Measurements from ENCODE around the gene YDJC.
A peak's percentile ranks its signal among the peaks of the same experiment; 100 is the strongest.
"Not testable (repeated sequence)": the region's sequence is repeated elsewhere in the genome, so short reads cannot be mapped to it uniquely, and the experiment has no call there.

The YDJC gene

GRCh38 chr22:21652010-21652546, 22.3 kb upstream of the YDJC start:
- DNase-seq (ENCODE audit: low read depth in 2 of 2, low spot score in 1 of 2): peak; percentile 60 to 65

- DNase-seq (ENCODE audit: low read depth in 2 of 2, low spot score in 1 of 2): no peak
Measured at GRCh38 chr22:21651521-21652009, 21.7 kb upstream of the YDJC start.

GRCh38 chr22:21650823-21651520, 21.1 kb upstream of the YDJC start:
- DNase-seq (ENCODE audit: low read depth in 2 of 2, low spot score in 1 of 2): no peak

GRCh38 chr22:21650280-21650679, 20.5 kb upstream of the YDJC start:
- no peak for DNase-seq (ENCODE audit: low read depth in 2 of 2, low spot score in 1 of 2)

- peak in 1 of 2 donors; percentile 58 for DNase-seq (ENCODE audit: low read depth in 2 of 2, low spot score in 1 of 2)
Measured at GRCh38 chr22:21646608-21647590, 17.1 kb upstream of the YDJC start.

- not testable (repeated sequence) for DNase-seq (ENCODE audit: low read depth in 2 of 2, low spot score in 1 of 2)
Measured at GRCh38 chr22:21645513-21645912, 15.7 kb upstream of the YDJC start.

GRCh38 chr22:21643533-21644357, 13.9 kb upstream of the YDJC start:
- DNase-seq (ENCODE audit: low read depth in 2 of 2, low spot score in 1 of 2): no peak

- DNase-seq (ENCODE audit: low read depth in 2 of 2, low spot score in 1 of 2): no peak
Measured at GRCh38 chr22:21642584-21643448, 13.0 kb upstream of the YDJC start.

- DNase-seq (ENCODE audit: low read depth in 2 of 2, low spot score in 1 of 2): peak; percentile 94 to 96
Measured at GRCh38 chr22:21641789-21642583, 12.2 kb upstream of the YDJC start, which contains the start of gene SDF2L1. SDF2L1 (plus strand) TSS chr22:21642302; CDS start chr22:21642337, 35 bp downstream.

GRCh38 chr22:21641417-21641788, 11.6 kb upstream of the YDJC start:
- no peak for DNase-seq (ENCODE audit: low read depth in 2 of 2, low spot score in 1 of 2)

- no peak for DNase-seq (ENCODE audit: low read depth in 2 of 2, low spot score in 1 of 2)
Measured at GRCh38 chr22:21640810-21641209, 11.0 kb upstream of the YDJC start.

GRCh38 chr22:21639359-21639758, 9.5 kb upstream of the YDJC start:
- DNase-seq (ENCODE audit: low read depth in 2 of 2, low spot score in 1 of 2): no peak

GRCh38 chr22:21637450-21637849, 7.6 kb upstream of the YDJC start:
- not testable (repeated sequence) for DNase-seq (ENCODE audit: low read depth in 2 of 2, low spot score in 1 of 2)

GRCh38 chr22:21636629-21637218, 6.9 kb upstream of the YDJC start:
- no peak for DNase-seq (ENCODE audit: low read depth in 2 of 2, low spot score in 1 of 2)

GRCh38 chr22:21635771-21636510, 6.1 kb upstream of the YDJC start:
- no peak for DNase-seq (ENCODE audit: low read depth in 2 of 2, low spot score in 1 of 2)

GRCh38 chr22:21634844-21635243, 5.0 kb upstream of the YDJC start:
- no peak for DNase-seq (ENCODE audit: low read depth in 2 of 2, low spot score in 1 of 2)

- no peak for DNase-seq (ENCODE audit: low read depth in 2 of 2, low spot score in 1 of 2)
Measured at GRCh38 chr22:21634081-21634480, 4.3 kb upstream of the YDJC start.

GRCh38 chr22:21633481-21633880, 3.7 kb upstream of the YDJC start:
- no peak for DNase-seq (ENCODE audit: low read depth in 2 of 2, low spot score in 1 of 2)
